ENCODE data around the gene RPL7A.

The RPL7A gene

DNA sequence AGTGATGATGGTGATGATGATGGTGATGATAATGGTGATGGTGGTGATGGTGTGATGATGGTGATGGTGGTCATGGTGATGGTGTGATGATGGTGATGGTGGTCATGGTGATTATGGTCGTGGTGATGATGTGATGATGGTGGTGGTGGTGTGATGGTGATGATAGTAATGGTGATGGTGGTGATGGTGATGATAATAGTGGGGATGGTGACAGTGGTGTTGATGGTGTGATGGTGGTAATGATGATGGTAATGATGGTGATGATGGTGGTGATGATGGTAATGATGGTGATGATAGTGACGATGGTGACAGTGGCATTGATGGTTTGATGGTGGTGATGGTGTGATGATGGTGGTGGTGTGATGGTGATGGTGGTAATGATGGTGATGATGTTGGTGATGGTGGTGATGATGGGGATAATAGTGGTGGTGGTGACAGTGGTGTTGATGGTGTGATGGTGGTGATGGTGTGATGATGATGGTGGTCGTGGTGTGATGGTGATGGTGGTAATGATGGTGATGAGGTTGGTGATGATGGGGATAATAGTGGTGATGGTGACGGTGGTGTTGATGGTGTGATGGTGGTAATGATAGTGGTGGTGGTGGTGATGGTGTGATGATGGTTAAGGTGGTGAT is 34.6 kb downstream of the RPL7A start:
- H3K4me3 ChIP-seq (ENCODE audit: low read length): no peak overlapping the region
- DNase-seq (ENCODE audit: low read depth): no peak
- TF ChIP-seq, protein P1, sequence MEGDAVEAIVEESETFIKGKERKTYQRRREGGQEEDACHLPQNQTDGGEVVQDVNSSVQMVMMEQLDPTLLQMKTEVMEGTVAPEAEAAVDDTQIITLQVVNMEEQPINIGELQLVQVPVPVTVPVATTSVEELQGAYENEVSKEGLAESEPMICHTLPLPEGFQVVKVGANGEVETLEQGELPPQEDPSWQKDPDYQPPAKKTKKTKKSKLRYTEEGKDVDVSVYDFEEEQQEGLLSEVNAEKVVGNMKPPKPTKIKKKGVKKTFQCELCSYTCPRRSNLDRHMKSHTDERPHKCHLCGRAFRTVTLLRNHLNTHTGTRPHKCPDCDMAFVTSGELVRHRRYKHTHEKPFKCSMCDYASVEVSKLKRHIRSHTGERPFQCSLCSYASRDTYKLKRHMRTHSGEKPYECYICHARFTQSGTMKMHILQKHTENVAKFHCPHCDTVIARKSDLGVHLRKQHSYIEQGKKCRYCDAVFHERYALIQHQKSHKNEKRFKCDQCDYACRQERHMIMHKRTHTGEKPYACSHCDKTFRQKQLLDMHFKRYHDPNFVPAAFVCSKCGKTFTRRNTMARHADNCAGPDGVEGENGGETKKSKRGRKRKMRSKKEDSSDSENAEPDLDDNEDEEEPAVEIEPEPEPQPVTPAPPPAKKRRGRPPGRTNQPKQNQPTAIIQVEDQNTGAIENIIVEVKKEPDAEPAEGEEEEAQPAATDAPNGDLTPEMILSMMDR (conservative IDR thresholded peaks at IDR 0.05; ENCODE audit: low read depth, low read length): no peak

DNA sequence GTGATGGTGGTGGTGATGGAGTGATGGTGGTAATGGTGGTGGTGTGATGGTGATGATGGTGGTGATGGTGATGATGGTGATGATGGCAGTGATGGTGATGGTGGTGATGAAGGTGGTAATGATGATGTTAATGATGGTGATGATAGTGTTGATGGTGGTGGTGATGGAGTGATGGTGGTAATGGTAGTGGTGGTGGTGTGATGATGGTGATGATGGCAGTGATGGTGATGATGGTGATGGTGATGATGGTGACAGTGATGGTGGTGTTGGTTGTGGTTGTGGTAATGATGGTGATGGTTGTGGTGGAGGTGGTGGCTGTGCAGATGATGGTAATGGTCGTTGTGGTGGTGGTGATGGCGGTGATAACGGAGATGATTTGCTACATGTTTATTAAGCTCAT is 35.4 kb downstream of the RPL7A start:
- no peak overlapping the region for H3K4me3 ChIP-seq (ENCODE audit: low read length)
- TF ChIP-seq, protein P1 (conservative IDR thresholded peaks at IDR 0.05; ENCODE audit: low read depth, low read length): no peak
- DNase-seq (ENCODE audit: low read depth): no peak

DNA sequence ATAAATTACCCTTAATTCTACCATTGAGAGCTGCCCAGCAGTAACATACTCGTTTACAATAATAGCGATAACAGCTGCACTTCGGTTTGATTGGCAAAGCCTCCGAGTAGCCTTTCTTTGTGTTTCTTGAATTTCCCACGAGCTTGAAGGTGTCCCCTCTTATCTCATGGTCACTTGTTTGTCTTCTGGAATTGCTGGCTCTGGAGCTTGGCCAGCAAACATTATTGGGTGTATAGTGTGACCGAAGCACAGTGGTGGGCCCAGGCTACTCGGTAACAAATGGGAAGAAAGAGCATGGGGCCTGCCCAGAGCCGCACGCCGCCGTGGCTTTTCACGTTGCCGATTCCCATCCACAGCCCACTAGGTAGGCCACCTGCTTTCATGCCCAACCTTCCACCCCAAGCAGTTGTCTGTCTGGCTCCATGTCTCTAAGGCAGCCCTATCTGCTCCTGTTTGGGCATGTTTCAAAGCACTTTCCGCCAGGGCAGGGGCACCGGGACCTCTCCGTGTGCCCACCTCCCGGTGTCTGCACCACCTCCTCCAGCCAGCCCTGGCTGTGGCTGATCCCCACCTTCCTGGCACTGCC is 36.8 kb downstream of the RPL7A start:
- DNase-seq (ENCODE audit: low read depth): no peak
- H3K4me3 ChIP-seq (ENCODE audit: low read length): no peak overlapping the region
- TF ChIP-seq, protein P1 (conservative IDR thresholded peaks at IDR 0.05; ENCODE audit: low read depth, low read length): no peak

DNA sequence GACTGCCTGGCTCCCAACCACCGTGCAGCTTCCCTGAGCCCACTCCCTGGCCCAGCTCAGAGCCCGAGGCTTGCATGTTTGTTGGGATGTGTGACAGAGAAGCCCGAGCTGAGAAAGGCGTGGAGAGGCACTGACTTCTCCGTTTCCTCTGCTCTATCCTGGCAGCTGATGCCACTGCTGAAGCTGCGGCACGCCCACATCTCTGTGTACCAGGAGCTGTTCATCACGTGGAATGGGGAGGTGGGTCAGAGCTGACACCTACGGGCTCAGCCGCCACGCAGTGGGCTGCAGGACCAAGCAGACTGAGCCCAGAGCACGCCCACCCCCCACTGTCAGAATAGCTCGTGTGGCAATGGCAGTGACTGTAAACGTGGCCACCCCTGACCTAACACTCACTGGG is 37.4 kb downstream of the RPL7A start:
- no peak overlapping the region for H3K4me3 ChIP-seq (ENCODE audit: low read length)
- DNase-seq (ENCODE audit: low read depth): no peak
- TF ChIP-seq, protein P1 (conservative IDR thresholded peaks at IDR 0.05; ENCODE audit: low read depth, low read length): no peak

DNA sequence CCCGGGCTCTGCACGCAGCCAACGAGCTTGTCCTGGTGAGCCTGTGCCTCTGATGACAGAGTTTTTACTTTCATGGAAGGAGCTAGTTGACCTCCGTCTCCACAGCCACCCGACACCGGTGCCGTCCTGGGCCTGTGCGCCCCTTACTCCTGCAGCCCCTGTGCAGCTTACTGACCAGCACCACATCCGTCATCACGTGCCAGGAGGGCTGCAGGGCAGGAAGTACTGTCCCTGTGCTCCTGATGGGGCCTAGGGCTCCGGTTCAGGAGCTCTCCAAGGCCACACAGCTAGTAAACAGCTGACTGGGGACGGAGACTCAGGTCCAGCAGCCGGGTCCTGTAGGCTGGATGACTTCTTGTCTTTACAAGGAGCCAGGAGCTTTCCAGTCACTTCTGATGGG is 38.3 kb downstream of the RPL7A start:
- TF ChIP-seq, protein P1 (conservative IDR thresholded peaks at IDR 0.05; ENCODE audit: low read depth, low read length): no peak
- no peak for DNase-seq (ENCODE audit: low read depth)
- no peak overlapping the region for H3K4me3 ChIP-seq (ENCODE audit: low read length)

DNA sequence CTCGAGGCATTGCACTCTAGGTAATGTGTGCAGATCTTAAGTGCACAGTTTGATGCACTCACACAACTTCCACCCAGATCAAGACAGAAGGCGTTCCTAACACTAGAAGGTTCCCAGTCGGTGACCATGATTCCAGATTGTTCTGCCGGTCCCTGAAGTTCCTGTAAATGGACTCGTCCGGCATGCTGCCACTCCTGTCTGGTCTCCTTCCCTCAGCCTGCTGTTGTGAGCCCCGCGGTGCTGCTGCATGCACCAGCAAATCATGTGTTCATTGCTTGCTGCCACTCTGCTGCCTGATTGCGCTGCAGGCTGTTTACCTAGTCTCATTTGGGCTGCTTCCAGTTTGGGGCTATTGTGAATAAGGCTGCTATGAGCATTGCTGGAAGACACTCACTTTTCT is 39.7 kb downstream of the RPL7A start:
- TF ChIP-seq, protein P1 (conservative IDR thresholded peaks at IDR 0.05; ENCODE audit: low read depth, low read length): no peak
- DNase-seq (ENCODE audit: low read depth): no peak
- H3K4me3 ChIP-seq (ENCODE audit: low read length): no peak overlapping the region

DNA sequence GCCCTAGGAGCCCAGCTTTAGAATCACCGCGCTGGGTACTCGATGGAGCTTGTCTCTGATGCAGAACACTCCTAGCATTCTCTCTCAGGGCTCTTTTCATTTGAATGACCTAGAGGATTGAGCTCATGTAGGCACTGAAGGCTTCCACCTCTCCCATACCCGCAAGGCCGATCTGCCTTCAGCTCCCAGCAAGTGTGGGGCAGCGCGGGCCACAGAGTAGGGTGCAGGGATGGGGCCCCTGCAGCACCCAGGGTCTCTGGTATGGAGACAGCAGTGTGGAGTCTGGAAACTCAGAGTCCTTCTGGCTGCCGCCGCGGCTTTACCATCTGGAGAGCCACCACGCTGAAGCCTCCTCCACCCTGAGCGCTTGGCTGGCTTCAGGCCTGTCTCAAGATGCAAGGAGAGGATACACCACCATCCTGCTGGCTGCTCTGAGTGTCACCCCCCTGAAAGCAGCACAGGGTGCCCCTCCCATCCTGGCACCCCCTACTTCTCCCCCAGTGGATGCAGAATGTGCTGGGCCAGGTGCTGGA is 41.1 kb downstream of the RPL7A start:
- no peak overlapping the region for H3K4me3 ChIP-seq (ENCODE audit: low read length)
- DNase-seq (ENCODE audit: low read depth): no peak

More for the DNA sequence above, 41.1 kb downstream of the RPL7A start:
- TF ChIP-seq, protein P1 (conservative IDR thresholded peaks at IDR 0.05; ENCODE audit: low read depth, low read length): no peak

Data from retinal pigment epithelial cell (primary cell).